Heart right ventricle (tissue), 16 donors: Measurements from ENCODE around the gene STK35. TPM values are rescaled to one million over a fixed set of nuclear protein-coding genes. Genes with fewer than 3 reads are reported as not detected.

Source experiments
- ATAC-seq, 8 donors: fragments of 200-7000 bp; cut with Tn5 transposase; one replicate each; pipeline ENCODE4 v1.9.1; 2020; ENCODE audit warnings: mild to moderate bottlenecking in 8 of 8, moderate library complexity in 8 of 8, moderate number of reproducible peaks in 1 of 8
- DNase-seq, 2 donors: peaks; one replicate each; pipeline ENCODE4 v3.0.0-alpha.2; 2020
- H3K27ac ChIP-seq, 10 donors: fragments of 200-600 bp; sonication (generic) in 2 of 10; one replicate each; pipeline versions ENCODE4 v1.5.0 to v1.8.0; 2020 to 2022; ENCODE audit warnings: mild to moderate bottlenecking in 3 of 10
- H3K27me3 ChIP-seq, 7 donors: fragments of 200-600 bp; one replicate each; pipeline ENCODE4 v1.8.0; 2021 to 2022; ENCODE audit warnings: mild to moderate bottlenecking in 2 of 7
- H3K36me3 ChIP-seq, 9 donors: fragments of 200-600 bp; sonication (generic) in 1 of 9; one replicate each; pipeline versions ENCODE4 v1.5.0 to v1.8.0; 2020 to 2022; ENCODE audit warnings: mild to moderate bottlenecking in 2 of 9
- H3K4me1 ChIP-seq, 9 donors: fragments of 200-600 bp; sonication (generic) in 1 of 9; one replicate each; pipeline versions ENCODE4 v1.5.0 to v1.8.0; 2020 to 2022; ENCODE audit warnings: mild to moderate bottlenecking in 4 of 9
- H3K4me3 ChIP-seq, 10 donors: fragments of 200-600 bp; sonication (generic) in 2 of 10; one replicate each; pipeline versions ENCODE4 v1.5.0 to v1.8.0; 2020 to 2022; ENCODE audit warnings: mild to moderate bottlenecking in 7 of 10, moderate library complexity in 2 of 10
- H3K9me3 ChIP-seq, 11 donors: fragments of 200-600 bp in 10 of 11; sonication (generic) in 2 of 11; one replicate each; pipeline versions ENCODE4 v1.5.0 to v1.8.0; 2013 to 2022; ENCODE audit warnings: mild to moderate bottlenecking in 2 of 11, control low read depth in 1 of 11, moderate library complexity in 1 of 11
- WGBS, 2 donors: extraction: QIAGEN DNeasy Blood & Tissue Kit; methylation state at CpG; one replicate each; pipeline ENCODE4 v1.1.7; 2013; ENCODE audit warnings: inconsistent platforms in 1 of 2; 5-methylcytosine and 5-hydroxymethylcytosine counted together
- intact Hi-C, 10 donors: fragments of 100-400 bp; cut with DNase I; formaldehyde crosslinking; loops; one replicate each; pipeline versions ENCODE4 v1.11.1 to v1.14.2; 2022
- polyA plus RNA-seq, 2 donors: library from polyadenylated mRNA; stranded (reverse); fragments of 200-250 nt; gene quantifications; one replicate each; pipeline ENCODE4 v1.2.3, GENCODE V29; 2013
- total RNA-seq, 10 donors: library from RNA; stranded (reverse); fragmentation: NEBNext Ultra II Directional in 3 of 10; extraction: Animal tissue kit (Norgen Biotek cat#: 25700) in 3 of 10; gene quantifications; one replicate each; pipeline versions ENCODE4 v1.2.1 to v1.2.4, GENCODE V29; 2021 to 2023
- TF ChIP-seq, protein P1 (sequence below), 9 donors: fragments of 200-600 bp; sonication (generic) in 2 of 9; IDR thresholded peaks; one replicate each; pipeline versions ENCODE4 v1.5.0 to v1.8.0; 2021 to 2022; ENCODE audit warnings: antibody characterized with exemption in 9 of 9, mild to moderate bottlenecking in 5 of 9, moderate library complexity in 1 of 9
- donor health status: Arrhythmogenic right ventricular cardiomyopathy.
- donor health status: ischemic (EF 13 %, LVEDD 7.1; RV severe dilation, severe dysfunction).
- donor health status: healthy with polysubstance abuse.
- donor health status: DM: no; HTN: yes; CAD: no.
- donor health status: DM: no; HTN: no; CAD: no.
- donor health status: ischemic (EF 25% LVEDD 6.9; RV normal size, moderate dysfunction).
- donor health status: ischemic (EF 25% LVEDD 5.7; RV mildly dilated, moderate dysfunction).
- donor health status: healthy.
- donor health status: DM: yes; HTN: yes; CAD: no.
- donor health status: Ischemic cardiomyopathy.
- donor health status: ischemic (EF 35%, LVEDD 5.7; RV mildly dilated, moderate dysfunction).
- donor health status: nonischemic (EF 11% LVEDD 7.7; RV severe dilation, severe dysfunction).
- donor health status: DM: yes; HTN: yes; CAD: no.
- donor health status: PGD.
- donor health status: ischemic (EF 29% LVEDD 5.4; RV normal size, mild dysfunction).
- donor health status: nonischemic (EF 23%, LVEDD 6.1; RV moderate dilation, normal function).

Gene STK35
- total and polyA plus RNA-seq, 12 donors: 5.4 to 17.2 (median 12.6) TPM

DNA sequence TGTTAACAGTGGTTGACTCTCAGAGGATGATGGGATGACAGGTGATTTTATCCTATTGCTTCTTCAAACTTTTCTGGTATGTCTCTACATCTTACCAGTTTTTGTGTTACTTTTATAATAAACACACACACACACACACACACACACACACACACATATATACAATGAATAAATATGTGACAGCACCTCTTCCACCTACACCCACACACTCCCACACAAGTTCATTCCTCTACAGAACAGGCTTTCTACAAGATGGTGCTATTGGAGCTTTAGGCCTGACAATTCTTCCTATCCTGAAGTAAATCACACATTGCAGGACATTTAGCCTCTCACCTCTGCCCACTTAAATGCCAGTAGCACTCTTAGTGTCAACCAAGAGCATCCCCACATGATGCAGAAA lies 46.7 kb upstream of the STK35 start:
- H3K4me1 ChIP-seq: no peaks in the 10 kb centered on the region
- intact Hi-C loops: loop anchor here in 1 of 10 donors (1.0 kb wide), 1 partner anchor 17 kb away; no protein-coding TSS in a partner anchor
- ATAC-seq (no peak), DNase-seq (no peak)
- H3K36me3 ChIP-seq: no peaks in the 10 kb centered on the region
- peaks cover 0 to 35% (median 16%) of the 10 kb centered on the region in 7 donors for H3K27me3 ChIP-seq
- TF ChIP-seq, protein P1, sequence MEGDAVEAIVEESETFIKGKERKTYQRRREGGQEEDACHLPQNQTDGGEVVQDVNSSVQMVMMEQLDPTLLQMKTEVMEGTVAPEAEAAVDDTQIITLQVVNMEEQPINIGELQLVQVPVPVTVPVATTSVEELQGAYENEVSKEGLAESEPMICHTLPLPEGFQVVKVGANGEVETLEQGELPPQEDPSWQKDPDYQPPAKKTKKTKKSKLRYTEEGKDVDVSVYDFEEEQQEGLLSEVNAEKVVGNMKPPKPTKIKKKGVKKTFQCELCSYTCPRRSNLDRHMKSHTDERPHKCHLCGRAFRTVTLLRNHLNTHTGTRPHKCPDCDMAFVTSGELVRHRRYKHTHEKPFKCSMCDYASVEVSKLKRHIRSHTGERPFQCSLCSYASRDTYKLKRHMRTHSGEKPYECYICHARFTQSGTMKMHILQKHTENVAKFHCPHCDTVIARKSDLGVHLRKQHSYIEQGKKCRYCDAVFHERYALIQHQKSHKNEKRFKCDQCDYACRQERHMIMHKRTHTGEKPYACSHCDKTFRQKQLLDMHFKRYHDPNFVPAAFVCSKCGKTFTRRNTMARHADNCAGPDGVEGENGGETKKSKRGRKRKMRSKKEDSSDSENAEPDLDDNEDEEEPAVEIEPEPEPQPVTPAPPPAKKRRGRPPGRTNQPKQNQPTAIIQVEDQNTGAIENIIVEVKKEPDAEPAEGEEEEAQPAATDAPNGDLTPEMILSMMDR (IDR thresholded peaks at IDR 0.05): no peak
- no peak overlapping the region for H3K27ac ChIP-seq
- H3K9me3 ChIP-seq: peaks cover 0 to 24% (median 5%) of the 10 kb centered on the region in 11 donors
- no peak overlapping the region for H3K4me3 ChIP-seq

DNA sequence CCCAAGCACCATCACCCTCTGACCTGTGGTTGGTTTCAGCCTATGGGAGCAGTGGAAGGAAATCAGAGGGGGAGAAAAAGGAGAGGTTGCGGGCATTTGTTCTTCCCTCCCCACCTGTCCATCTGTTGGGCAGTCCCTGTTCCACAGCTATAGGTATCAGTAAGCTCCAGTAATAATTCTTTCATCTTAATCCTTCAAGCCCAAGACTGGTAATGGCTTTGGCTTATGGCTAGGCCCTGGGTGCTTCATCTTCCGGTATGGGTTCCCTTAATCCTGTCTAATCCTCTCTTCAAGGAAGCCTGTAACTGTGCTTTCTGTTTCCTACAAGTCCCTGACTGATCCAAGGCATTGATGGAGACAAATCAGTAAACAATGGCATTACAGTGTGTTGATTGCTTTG lies 42.2 kb upstream of the STK35 start:
- ATAC-seq (no peak), DNase-seq (no peak)
- WGBS, 2 donors: 77 to 81% methylated on average over 2 of the region's 2 CpGs
- TF ChIP-seq, protein P1 (IDR thresholded peaks at IDR 0.05): no peak
- Histone ChIP-seq H3K4me1 (no peaks in the 10 kb centered on the region), H3K4me3 (no peak overlapping the region), H3K27me3 (peaks cover 0 to 26% (median 9%) of the 10 kb centered on the region in 7 donors), H3K27ac (no peak overlapping the region), H3K9me3 (peaks cover 0 to 14% (median 5%) of the 10 kb centered on the region in 11 donors), H3K36me3 (no peaks in the 10 kb centered on the region)
- intact Hi-C loops: no loop called here

DNA sequence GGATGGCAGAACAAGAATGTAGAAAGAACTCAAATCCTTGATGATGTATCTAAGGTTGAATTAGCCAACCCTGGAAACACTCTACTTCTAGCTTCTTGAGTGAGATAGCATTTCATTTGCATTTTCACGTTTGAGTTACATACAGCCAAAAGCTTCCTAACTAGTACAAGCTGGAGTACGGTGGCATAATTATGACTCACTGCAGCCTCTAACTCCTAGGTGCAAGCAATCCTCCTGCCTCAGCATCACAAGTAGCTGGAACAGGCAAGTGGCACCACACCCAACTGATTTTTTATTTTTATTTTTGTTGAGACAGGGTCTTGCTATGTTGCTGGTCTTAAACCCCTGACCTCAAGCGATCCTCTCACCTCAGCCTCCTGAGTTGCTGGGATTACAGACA lies 36.5 kb upstream of the STK35 start:
- Histone ChIP-seq H3K4me1 (no peaks in the 10 kb centered on the region), H3K4me3 (no peak overlapping the region), H3K27ac (no peak overlapping the region), H3K36me3 (no peaks in the 10 kb centered on the region), H3K9me3 (no peaks in the 10 kb centered on the region), H3K27me3 (peaks cover 0 to 50% (median 37%) of the 10 kb centered on the region in 7 donors)
- WGBS, 2 donors: 56 to 65% methylated on average over 3 of the region's 3 CpGs
- ATAC-seq (no peak), DNase-seq (no peak)
- TF ChIP-seq, protein P1 (IDR thresholded peaks at IDR 0.05): no peak
- intact Hi-C loops: no loop called here

DNA sequence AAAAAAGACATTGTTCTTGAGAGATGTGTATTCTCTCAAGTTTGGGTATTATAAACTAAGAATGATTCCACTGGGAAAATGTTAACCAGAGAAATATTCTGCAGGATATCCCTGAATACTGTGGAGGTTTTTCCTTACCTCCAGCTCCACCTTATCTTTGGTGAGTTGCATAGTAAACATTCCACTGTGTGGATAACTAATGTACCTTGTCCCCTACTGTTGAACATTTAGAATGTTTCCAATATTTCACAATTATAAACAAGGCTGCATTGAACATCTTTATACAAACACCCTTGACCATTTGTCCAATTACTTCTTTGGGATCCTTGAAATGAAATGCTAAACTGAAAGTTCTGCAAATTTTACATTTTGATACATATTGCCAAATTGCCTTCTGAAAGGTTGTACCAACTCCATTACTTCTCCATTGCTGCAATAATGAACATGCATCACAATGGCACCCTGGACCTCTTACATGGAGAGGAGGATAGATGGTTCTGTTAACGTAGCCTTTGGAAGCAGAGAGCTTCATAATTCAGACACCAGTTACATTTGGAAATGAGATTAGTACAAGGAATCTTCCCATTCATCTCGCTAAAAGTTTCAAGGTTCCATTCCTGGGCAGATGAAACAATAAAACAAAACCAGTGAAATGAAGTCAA lies 35.0 kb upstream of the STK35 start:
- Histone ChIP-seq H3K4me1 (no peaks in the 10 kb centered on the region), H3K4me3 (no peak overlapping the region), H3K36me3 (no peaks in the 10 kb centered on the region), H3K9me3 (peaks cover 0 to 4% (median 0%) of the 10 kb centered on the region in 11 donors), H3K27me3 (peaks cover 0 to 54% (median 43%) of the 10 kb centered on the region in 7 donors), H3K27ac (no peak overlapping the region)
- DNase-seq (no peak), ATAC-seq (no peak)
- intact Hi-C loops: no loop called here
- 71 to 75% methylated on average over 2 of the region's 2 CpGs for WGBS, 2 donors
- TF ChIP-seq, protein P1 (IDR thresholded peaks at IDR 0.05): no peak
